Measurements from ENCODE around the gene CCDC183.

The CCDC183 gene

DNA sequence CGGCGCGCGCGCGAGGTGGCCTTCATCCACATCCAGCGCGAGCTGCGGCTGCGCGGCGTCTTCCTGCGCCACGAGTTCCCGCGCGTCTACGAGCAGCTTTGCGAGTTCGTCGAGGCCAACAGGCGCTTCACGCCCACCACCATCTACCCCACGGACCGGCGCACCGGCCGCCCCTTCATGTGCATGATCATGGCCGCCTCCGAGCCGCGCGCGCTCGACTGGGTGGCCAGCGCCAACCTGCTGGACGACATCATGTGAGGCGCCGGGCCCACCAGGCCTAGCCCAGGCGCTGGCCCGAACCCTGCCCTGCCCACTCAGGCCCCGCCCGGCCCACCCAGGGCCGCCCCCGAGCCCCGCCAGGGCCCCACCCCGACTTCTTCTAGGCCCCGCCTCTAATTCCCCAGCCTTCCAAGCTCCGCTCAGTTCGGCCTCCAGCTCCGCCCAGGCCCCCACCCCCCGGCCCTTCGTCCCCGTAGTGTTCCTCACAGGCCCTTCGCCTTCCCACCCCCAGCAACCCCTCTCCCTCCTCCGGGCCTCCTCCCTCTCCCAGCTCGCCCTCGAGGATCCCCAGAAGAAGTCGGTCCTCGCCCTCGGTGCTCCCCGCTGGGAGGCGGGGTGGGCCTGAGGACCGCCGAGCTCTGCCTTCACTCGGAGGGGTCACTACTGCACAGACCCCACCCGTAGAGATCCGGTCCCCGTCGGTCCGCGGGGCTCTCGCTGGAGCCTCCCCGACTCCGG lies 51.1 kb downstream of the CCDC183 start:
- H3K4me3 Mint-ChIP-seq = peak overlapping the region; percentile 95 to 97 (median 96)
- peaks cover under 1% of the 10 kb centered on the region for H3K4me1 Mint-ChIP-seq
- no peaks in the 10 kb centered on the region for H3K36me3 Mint-ChIP-seq (ENCODE audit: low read depth)
- peak overlapping the region; percentile 94 to 97 (median 97) for H3K27ac Mint-ChIP-seq
- TF ChIP-seq, protein P1, sequence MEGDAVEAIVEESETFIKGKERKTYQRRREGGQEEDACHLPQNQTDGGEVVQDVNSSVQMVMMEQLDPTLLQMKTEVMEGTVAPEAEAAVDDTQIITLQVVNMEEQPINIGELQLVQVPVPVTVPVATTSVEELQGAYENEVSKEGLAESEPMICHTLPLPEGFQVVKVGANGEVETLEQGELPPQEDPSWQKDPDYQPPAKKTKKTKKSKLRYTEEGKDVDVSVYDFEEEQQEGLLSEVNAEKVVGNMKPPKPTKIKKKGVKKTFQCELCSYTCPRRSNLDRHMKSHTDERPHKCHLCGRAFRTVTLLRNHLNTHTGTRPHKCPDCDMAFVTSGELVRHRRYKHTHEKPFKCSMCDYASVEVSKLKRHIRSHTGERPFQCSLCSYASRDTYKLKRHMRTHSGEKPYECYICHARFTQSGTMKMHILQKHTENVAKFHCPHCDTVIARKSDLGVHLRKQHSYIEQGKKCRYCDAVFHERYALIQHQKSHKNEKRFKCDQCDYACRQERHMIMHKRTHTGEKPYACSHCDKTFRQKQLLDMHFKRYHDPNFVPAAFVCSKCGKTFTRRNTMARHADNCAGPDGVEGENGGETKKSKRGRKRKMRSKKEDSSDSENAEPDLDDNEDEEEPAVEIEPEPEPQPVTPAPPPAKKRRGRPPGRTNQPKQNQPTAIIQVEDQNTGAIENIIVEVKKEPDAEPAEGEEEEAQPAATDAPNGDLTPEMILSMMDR (IDR thresholded peaks at IDR 0.05; ENCODE audit: unreplicated experiment in 3 of 3) = no peak
- no peaks in the 10 kb centered on the region for H3K9me3 Mint-ChIP-seq
- no peaks in the 10 kb centered on the region for H3K27me3 Mint-ChIP-seq (ENCODE audit: low read depth)

DNA sequence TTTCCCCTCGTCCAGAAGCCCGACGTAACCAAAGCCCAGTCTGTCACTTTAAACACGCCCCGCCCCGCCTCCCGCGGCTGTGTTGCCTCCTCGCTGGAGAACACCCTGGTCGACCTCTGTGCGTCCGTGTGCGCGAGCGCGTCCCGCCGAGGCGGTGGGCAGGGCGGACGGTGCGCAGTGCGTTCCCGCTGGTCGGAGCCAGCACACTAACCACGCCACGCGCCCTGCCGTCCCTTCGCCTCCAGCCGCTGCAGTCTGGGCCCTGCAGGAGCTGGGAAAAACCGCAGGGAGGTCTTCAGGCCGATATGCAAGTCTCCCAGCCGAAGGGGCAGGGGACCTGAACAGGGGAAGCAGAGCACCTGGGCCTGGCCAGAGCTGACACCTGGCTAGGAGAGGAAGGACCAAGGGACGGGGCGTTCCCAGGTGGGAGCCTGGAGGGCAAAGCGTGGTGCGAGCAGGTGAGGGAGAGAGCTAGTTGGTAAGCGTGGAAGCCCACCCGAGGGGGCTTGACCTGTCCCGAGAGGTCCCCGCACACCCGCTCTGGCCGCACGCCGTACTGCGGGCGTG lies 51.8 kb downstream of the CCDC183 start:
- peak overlapping the region; percentile 94 to 97 (median 97) for H3K27ac Mint-ChIP-seq
- H3K27me3 Mint-ChIP-seq (ENCODE audit: low read depth) = no peaks in the 10 kb centered on the region
- H3K4me1 Mint-ChIP-seq = no peaks in the 10 kb centered on the region
- H3K4me3 Mint-ChIP-seq = peak overlapping the region; percentile 95 to 97 (median 96)
- no peaks in the 10 kb centered on the region for H3K36me3 Mint-ChIP-seq (ENCODE audit: low read depth)
- TF ChIP-seq, protein P1 (IDR thresholded peaks at IDR 0.05; ENCODE audit: unreplicated experiment in 3 of 3) = no peak
- H3K9me3 Mint-ChIP-seq = no peaks in the 10 kb centered on the region

DNA sequence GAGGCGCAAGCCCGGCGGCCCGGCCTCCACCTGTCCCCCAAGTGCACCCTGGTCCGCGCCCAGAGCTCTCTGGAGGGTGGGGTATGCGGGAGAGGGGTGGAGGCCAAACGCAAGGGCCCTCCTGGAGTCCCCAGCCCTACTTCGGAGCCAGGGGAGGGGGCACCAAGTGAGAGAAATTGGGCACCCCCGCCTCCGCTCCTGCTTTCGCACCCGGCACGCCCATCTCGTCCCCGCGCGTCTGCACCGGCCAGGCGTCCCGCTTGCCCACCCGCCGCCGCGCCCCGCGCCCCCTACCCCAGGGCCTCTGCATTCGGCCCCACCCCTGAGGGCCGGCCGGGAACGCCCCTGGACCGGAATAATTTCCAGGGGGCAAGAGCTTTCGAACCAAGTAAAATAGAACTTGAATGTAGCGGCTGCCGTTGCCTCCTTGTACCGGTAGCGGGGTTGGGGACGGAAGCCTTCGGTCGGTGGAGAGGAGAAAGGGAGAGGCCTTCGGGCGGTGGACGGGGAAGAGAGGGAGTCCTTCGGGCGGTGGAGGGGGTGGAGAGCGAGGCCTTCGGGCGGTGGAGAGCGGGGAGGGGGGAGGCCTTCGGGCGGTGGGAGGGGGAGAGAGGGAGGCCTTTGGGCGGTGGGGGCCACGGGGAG lies 52.4 kb downstream of the CCDC183 start:
- peak overlapping the region; percentile 95 to 97 (median 96) for H3K4me3 Mint-ChIP-seq
- H3K27ac Mint-ChIP-seq = peak overlapping the region; percentile 94 to 98 (median 98)
- no peaks in the 10 kb centered on the region for H3K27me3 Mint-ChIP-seq (ENCODE audit: low read depth)
- no peaks in the 10 kb centered on the region for H3K4me1 Mint-ChIP-seq
- H3K9me3 Mint-ChIP-seq = no peaks in the 10 kb centered on the region
- H3K36me3 Mint-ChIP-seq (ENCODE audit: low read depth) = no peaks in the 10 kb centered on the region
- TF ChIP-seq, protein P1 (IDR thresholded peaks at IDR 0.05; ENCODE audit: unreplicated experiment in 3 of 3) = peak in 1 of 3 experiments; percentile 10

DNA sequence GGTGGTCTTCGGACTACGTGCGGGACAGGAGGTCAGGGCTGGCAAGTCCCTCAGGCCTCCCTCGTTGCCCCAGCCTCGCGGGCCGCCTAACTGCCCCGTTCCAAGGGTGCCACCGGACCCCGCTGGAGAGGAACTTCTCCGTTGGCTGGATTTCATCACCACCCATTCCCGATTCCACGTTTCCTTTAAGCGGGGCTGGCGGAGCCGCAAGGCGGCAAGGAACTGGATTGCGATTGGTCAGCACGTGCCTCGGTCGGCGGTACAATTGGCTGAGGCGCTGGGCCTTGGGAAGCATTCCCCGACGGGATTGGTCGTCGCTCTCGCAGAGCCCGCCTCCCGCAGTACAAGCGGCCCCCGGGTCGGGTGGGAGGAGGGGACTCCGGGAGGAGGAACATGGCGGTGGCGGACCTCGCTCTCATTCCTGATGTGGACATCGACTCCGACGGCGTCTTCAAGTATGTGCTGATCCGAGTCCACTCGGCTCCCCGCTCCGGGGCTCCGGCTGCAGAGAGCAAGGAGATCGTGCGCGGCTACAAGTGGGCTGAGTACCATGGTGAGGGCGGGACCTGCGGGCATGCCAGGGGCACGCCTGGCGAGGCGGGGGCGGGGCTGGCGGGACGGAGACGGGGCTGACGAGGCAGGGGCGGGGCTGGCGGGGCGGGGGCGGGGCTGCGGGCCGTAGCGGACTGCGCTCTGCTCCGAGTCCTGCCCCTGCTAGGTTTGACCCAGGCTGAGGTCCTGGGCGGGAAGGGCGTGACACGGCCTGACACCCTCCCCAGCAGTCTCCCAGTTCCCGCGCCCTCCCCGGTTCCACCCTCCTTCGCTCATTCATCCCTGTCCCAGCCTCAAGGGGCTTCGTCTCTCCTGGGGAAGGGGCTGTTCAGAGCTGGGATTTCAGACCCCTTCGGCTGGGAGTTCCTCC lies 53.2 kb downstream of the CCDC183 start, which contains the start of gene PHPT1:
Gene PHPT1 (plus strand): TSS at position 372 of the 922 bp plus-strand sequence. CDS start 22 bp downstream, at position 394.
- no peaks in the 10 kb centered on the region for H3K36me3 Mint-ChIP-seq (ENCODE audit: low read depth)
- H3K4me3 Mint-ChIP-seq = peak within 1 kb of the TSS; percentile 95 to 97 (median 96)
- H3K9me3 Mint-ChIP-seq = no peaks in the 10 kb centered on the region
- TF ChIP-seq, protein P1 (IDR thresholded peaks at IDR 0.05; ENCODE audit: unreplicated experiment in 3 of 3) = no peak
- H3K4me1 Mint-ChIP-seq = no peaks in the 10 kb centered on the region
- H3K27ac Mint-ChIP-seq = peak within 1 kb of the TSS; percentile 94 to 98 (median 98)
- no peaks in the 10 kb centered on the region for H3K27me3 Mint-ChIP-seq (ENCODE audit: low read depth)

DNA sequence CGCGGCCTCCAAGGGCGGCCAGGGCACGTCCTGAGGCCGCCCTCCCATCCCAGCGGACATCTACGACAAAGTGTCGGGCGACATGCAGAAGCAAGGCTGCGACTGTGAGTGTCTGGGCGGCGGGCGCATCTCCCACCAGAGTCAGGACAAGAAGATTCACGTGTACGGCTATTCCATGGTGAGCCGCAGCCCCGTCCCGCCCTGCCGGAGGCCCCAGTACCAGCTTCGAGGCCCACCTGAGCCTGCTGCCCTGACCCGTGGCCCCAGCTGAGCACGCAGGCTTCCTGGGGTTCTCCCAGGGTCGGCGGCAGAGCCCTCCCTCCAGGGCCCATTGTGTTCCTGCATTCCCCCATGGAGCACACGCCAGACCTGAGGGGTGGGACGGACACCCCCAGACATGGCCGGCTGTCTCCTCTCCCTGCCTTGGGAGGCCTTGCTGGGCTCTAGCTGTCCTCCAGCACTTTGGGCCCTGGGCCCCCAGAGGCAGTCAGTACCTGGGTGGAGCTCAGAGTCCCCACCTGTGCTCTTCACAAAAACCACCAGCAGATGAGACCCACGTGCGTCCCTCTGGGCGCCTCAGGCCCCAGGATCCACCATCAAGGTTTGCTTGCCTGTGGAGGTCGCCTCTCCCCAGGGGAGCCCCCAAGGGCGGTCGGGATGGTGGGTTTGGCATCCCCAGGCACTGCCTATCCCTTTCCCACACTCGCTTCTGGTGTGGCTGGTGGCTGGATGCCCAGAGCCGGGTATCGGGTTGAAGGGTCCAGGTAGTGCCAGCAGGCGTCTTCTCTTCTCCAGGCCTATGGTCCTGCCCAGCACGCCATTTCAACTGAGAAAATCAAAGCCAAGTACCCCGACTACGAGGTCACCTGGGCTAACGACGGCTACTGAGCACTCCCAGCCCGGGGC lies 54.1 kb downstream of the CCDC183 start:
- Mint-ChIP-seq H3K4me3 (peak overlapping the region; percentile 95 to 97 (median 96)), H3K4me1 (no peaks in the 10 kb centered on the region), H3K9me3 (no peaks in the 10 kb centered on the region)

More for the DNA sequence above, 54.1 kb downstream of the CCDC183 start:
- TF ChIP-seq, protein P1 (IDR thresholded peaks at IDR 0.05; ENCODE audit: unreplicated experiment in 3 of 3) = no peak
- H3K27ac Mint-ChIP-seq = peak overlapping the region; percentile 64 to 98 (median 94)
- no peaks in the 10 kb centered on the region for H3K36me3 Mint-ChIP-seq (ENCODE audit: low read depth)
- H3K27me3 Mint-ChIP-seq (ENCODE audit: low read depth) = no peaks in the 10 kb centered on the region

All from nephron (organoid).